DOHH2 (cell line): Measurements from ENCODE around the gene MUSK.

Experiments
- CTCF ChIP-seq: fragments of 200-600 bp; sonication (generic); IDR thresholded peaks from one replicate; pipeline ENCODE4 v1.5.1; 2014; ENCODE audit warnings: antibody characterized with exemption, mild to moderate bottlenecking, low read depth, low read length; ENCODE audit not compliant: poor library complexity, severe bottlenecking
- EZH2phosphoT487 ChIP-seq: fragments of 200-600 bp; sonication (generic); IDR thresholded peaks from 2 replicates; pipeline ENCODE4 v1.6.1; 2017; ENCODE audit warnings: borderline replicate concordance, mild to moderate bottlenecking, antibody characterized with exemption, low read length, moderate library complexity, mixed read lengths

GRCh38 chr9:110777876-110778215 is 109.3 kb downstream of the MUSK start:
- TF ChIP-seq CTCF (no peak), EZH2phosphoT487 (no peak)
